Activated naive CD4-positive, alpha-beta T cell treated with anti-CD3 and anti-CD28 coated beads, Interleukin-2, amount 50 U/mL, for 16 hours (primary cell): ENCODE data around the gene CDK14.
"Not testable (repeated sequence)": the region's sequence is repeated elsewhere in the genome, so short reads cannot be mapped to it uniquely, and the experiment has no call there.

Experiments
- DNase-seq: peaks from one replicate; pipeline ENCODE4 v3.0.0-alpha.2; 2020

CDK14 gene

GRCh38 chr7:90726120-90726519 lies 130.0 kb downstream of the CDK14 start:
- DNase-seq: no peak

DNA sequence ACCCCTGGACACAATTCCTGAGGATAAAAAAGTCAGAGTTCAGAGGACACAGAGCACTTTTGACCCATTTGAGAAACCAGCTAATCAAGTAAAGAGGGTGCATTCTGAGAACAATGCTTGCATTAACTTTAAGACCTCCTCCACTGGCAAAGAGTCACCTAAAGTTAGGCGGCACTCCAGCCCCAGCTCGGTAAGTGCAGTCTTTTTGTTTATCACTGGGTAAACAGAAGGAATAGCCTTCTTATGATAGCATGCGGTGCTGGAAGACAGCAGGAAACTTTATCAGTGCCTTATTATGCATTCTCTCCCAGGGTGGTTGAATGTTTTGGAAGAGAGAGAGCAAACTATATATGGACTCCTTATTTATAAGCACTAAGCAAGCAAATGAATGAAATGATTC lies 130.5 kb downstream of the CDK14 start:
- no peak for DNase-seq

DNA sequence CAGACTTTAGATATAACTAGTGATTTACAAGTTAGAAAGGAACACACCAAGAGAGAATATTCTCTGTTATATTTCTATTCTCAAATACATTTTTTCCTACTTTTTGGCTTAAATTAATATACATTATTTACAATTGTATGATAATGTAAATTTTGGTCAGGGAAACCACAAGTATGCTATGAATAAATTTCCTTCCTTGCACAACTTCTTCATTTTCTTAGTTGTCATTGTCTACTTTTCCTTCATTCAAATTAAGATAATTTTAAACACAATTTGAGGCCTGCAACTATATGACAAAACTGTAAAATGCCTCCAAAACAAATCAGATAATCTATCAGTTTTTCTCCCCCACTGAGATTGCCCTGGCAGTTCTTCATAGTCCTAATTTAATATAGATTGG lies 131.3 kb downstream of the CDK14 start:
- DNase-seq: no peak

- DNase-seq: no peak
Observed at GRCh38 chr7:90728568-90728967, 132.4 kb downstream of the CDK14 start.

GRCh38 chr7:90735611-90736280 lies 139.6 kb downstream of the CDK14 start:
- not testable (repeated sequence) for DNase-seq

GRCh38 chr7:90736316-90736715 lies 140.2 kb downstream of the CDK14 start:
- no peak for DNase-seq

DNA sequence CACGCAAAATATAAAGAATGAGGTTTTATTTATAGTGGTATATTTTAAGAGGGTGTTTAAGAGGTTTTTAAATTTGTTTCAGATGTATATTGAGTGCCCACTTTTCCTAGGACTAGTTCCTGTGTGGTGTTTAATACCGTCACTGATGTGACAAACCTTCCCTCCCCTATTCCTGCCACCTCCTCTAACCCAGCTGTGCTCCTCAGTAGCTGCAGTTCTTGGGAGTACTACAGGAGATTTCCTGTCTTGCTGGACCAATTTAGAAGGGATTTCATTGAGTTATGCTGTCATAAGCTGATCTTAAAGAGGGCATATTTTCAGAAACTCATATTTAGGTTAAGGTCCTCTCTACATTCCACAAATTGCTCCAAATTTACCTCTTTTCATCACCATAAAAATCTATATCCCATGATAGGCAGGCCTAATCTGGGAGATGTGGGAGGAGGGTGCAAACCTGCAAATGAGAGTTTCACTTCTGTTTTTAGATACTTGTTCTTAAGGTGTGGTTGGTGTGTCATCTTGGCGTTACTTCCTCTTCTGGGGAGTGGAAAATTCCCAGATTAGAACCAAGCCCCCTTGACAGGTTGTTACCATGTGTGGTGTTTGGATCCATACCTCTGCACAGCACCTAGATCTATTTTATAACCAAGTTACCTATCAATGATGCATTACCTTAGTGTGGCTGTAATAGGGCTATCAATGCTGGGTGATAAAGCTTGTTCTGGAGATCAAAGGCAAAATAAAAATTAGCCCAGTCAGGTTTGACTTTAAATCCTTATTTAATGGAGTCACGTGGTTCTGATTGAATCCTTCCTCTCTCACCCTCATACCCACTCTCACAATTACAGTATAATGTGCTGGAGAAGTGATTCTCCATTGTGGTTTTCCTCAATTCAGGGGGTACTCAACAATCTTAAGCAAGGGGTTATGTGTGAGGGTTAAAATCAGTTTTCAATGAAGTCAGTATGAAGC lies 141.1 kb downstream of the CDK14 start:
- no peak for DNase-seq

- DNase-seq: no peak
Observed at GRCh38 chr7:90738249-90738648, 142.1 kb downstream of the CDK14 start.

GRCh38 chr7:90739716-90740115 lies 143.6 kb downstream of the CDK14 start:
- DNase-seq: no peak

- DNase-seq: no peak
Observed at GRCh38 chr7:90740386-90740785, 144.3 kb downstream of the CDK14 start.

DNA sequence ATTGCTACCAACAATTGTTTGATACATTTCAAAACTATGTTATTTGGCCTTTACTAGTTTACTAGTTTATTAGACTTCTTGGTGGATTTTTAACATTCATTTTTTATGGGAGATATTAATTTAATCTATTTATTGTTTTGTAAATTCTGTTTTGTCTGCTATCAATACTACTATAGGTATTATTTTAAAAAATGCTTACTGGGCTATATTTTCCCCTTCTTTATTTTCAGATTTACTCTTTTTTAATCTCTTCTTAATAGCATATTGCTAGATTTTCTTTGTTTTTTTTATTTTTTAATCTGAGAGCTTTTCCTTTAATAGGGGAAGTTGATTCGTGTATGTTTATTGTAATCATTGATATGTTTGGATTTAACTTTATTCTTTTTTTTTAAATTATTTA lies 147.5 kb downstream of the CDK14 start:
- no peak for DNase-seq

- DNase-seq: no peak
Observed at GRCh38 chr7:90747516-90747915, 151.4 kb downstream of the CDK14 start.

DNA sequence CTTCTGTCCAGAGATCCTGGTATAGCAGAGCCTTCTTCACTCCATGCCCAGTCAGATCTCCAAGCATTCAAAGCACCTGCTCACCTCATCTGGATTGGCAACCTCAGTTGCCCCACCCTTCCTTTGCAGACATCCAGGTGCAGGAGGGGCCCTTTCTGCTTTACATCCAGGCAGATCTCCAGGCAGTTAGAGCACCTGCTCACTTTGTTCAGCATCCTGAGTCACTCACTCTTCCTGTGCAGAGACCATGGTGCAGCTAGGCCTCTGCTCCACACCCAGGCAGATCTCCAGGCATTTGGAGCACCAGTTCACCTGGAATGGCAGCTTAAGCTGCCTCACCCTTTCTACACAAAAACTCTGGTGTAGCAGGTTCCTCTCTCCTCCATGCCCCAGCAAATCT lies 153.1 kb downstream of the CDK14 start:
- DNase-seq: no peak

DNA sequence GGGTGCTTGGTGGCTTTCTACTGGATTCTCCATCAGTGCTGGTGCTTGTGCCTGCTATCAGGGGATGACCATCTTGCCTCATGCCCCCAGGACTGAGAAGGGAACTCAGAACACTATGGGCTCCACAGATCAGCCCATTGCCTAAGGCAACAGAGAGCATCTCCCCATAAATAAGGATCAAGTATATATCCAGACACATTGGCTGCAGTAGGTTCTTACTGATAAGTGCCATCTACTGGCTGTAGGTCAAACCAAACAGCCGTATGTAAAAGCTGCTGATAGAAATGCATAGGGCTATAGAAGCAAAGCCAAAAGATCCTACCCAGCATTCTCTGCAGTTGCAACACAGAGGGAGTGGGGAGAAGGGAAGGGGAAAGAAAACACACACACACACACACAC lies 153.7 kb downstream of the CDK14 start:
- DNase-seq: no peak

- no peak for DNase-seq
Observed at GRCh38 chr7:90751595-90751994, 155.5 kb downstream of the CDK14 start.

DNA sequence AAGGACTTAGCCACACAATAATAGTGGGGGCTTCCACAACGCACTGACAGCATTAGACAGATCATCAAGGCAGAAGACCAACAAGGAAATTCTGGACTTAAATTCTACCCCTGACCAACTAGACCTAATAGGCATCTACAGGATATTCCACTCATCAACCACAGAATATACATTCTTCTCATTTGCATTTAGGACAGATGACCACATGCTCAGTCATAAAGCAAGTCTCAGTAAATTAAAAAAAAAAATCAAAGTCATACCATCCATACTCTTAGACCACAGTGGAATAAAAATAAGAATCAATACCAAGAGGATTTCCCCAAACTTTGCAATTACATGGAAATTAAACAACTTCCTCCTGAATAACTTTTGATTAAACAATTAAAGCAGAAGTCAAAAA lies 155.9 kb downstream of the CDK14 start:
- no peak for DNase-seq

DNA sequence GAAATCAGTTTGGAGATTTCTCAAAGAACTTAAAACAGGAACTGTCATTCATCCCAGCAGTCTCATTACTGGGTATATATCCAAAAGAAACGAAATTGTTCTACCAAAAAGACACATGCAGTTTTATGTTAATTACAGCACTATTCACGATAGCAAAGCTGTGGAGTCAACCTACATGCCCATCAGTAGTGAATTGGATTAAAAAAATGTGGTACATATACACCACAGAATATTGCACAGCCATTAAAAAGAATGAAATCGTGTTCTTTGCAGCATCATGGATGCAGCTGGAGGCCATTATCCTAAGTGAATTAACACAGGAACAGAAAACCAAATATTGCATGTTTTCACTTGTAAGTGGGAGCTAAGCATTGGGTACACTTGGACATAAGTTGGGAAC lies 158.9 kb downstream of the CDK14 start:
- DNase-seq: no peak

DNA sequence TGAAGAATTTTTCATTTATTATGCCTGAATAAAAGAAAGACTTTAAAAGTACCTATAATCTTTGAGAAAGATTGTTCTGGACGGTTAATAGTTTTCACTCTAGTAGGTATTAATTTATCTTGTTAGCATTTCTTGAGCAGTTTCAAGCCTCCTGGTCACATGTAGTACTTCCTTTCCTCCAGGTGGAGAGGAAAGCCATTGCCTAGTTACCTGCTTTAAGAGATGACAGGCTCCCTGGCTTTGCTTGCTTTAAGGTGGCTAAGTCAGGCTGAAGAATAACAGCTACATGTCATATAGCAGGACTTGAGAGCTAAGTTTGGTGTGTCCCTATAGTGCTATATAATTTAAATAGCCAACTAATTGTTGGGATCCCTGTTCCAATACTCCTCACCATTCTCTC lies 160.2 kb downstream of the CDK14 start:
- no peak for DNase-seq

DNA sequence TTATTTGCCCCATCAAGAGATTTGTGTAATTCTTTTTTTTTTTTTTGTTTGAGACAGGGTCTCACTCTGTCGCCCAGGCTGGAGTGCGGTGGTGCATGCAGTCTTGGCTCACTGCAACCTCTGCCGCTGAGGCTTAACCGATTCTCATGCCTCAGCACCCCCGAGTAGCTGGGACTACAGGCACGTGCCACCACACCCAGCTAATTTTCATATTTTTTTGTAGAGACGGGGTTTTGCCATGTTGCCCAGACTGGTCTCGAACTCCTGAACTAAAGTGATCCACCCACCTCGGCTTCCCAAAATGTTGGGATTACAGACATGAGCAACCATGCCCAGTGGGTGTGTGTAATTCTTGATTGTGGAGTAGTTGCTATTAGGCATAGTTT lies 161.4 kb downstream of the CDK14 start:
- DNase-seq: not testable (repeated sequence)

GRCh38 chr7:90758933-90759562 lies 162.9 kb downstream of the CDK14 start:
- no peak for DNase-seq

- DNase-seq: no peak
Observed at GRCh38 chr7:90759710-90760109, 163.6 kb downstream of the CDK14 start.

DNA sequence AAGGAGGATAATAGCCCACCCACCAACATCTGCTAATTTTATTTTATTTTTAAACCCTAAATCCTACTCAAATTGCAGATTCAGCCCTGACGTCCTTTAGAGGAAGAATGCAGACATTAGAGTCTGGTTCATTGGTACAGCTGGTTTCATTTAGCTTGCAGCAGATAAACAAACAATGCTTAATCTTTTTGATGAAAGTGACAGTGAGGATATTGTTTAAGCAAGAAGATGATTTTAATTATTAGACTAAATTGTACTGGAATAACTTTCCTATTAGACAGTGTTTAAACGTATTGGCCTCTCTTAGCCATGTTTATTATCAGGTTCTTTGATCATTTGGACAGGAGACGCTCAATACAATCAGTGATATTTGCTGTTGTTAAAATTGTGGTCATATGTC lies 164.8 kb downstream of the CDK14 start:
- no peak for DNase-seq

DNA sequence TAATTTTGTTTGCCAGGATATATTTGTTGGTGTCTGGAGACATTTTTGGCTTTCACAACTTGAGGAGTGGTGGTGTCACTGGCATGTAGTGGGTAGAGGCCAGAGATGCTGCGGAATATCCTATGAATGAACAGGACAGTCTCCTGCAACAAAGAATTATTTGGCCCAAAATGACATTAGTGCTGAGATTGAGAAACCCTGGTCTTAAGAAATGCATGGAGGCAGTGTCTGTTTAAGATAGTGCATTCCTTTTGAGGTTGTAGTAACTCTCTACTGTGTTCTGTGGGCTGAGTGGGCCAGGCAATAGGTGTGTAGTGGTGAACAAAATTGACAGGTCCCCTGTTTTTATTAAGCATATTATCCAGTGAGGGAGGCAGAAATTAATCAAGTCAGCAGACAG lies 165.5 kb downstream of the CDK14 start:
- DNase-seq: no peak

- DNase-seq: no peak
Observed at GRCh38 chr7:90763108-90763507, 167.0 kb downstream of the CDK14 start.
